KG1 (cell line): ENCODE results near the gene GGPS1.
"Not testable (repeated sequence)": the region's sequence is repeated elsewhere in the genome, so short reads cannot be mapped to it uniquely, and the experiment has no call there.

Source experiments
- DNase-seq: peaks from one replicate; lab custom pipeline; 2025; lab: John Stamatoyannopoulos, UW

The GGPS1 gene

DNA sequence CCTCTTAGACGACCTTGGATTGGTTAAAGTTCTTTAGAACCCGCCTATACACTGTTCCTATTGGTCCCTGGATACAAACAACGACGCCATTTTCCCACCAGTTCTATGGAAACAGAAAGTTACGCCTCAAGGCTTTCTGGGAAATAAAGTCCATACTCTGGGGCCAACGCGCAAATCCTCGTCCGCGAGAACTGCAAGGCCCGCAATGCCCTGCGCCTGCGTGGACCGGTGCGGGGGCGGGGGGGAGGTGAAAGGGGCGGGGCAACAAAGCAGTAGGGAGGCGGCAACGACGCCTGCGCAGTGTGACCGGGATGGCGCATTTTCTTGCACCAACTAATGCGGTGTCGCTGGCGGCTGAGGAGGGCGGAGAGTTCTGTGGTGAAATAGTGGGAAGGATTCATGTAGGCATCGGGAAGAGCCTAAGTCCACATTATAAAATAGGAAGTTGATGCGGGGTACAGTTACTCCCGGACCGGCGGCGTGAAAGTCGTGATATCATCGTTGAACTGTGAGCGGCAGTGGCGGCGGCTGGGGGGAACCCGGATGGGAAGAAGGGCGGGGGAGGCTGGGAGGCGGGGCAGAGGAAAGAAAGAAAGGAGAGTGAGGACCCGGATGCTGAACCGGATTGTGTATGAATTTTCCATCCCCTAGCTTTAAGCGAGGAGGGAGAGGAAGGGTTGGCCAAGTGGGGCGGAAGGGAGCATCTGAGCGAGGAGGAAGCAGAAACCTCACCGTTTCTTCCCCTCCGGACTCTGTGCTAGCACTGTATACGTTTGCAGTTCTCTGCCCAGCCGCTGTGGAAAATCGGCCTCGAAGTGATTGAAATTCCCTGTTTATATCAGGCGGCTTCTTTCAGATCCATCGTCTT, at the start of gene GGPS1:
Gene GGPS1, plus strand, starts transcription at position 300 of the 868 bp plus-strand sequence. CDS start 6,695 bp downstream, outside the sequence.
- DNase-seq: peak; percentile 99

DNA sequence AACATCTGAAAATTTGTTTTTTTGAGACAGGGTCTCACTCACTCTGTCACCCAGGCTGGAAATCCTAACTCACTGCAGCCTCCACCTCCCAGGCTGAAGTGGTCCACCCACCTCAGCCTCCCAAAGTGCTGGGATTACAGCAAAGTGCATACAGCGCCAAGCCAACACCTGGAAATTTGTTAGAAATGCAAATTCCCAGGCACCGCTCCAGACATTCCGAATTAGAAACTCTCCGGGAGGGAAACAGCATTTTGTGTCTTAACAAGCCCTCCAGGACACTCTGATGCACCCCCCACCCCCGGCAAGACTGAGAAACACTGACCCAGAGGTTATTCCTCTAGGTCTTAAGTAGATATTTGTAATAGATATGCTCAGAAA, 49.5 kb upstream of the GGPS1 start:
- DNase-seq: no peak

- no peak for DNase-seq
Measured at GRCh38 chr1:235279694-235280093, 48.7 kb upstream of the GGPS1 start.

DNA sequence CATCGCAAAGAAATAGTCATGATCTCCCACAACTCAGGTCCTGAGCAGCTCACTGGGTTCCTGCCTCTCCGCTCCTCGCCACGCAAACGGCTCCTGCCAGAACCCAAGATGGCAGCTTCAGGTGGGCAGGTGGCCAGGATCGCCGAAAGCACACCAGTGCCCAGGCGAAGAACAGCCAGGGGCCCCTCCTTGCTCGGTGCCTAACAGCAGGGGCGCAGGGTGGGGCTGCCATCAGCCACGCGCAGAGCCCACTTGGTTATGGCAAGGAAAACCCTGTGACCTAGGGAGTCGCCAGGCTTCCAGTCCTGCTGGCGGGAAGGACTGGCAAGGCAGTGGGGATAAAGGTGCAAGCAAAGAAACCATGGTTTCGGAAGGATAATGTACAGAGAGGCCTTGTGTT, 47.9 kb upstream of the GGPS1 start:
- DNase-seq: no peak

GRCh38 chr1:235283636-235284035, 44.7 kb upstream of the GGPS1 start:
- DNase-seq: not testable (repeated sequence)

DNA sequence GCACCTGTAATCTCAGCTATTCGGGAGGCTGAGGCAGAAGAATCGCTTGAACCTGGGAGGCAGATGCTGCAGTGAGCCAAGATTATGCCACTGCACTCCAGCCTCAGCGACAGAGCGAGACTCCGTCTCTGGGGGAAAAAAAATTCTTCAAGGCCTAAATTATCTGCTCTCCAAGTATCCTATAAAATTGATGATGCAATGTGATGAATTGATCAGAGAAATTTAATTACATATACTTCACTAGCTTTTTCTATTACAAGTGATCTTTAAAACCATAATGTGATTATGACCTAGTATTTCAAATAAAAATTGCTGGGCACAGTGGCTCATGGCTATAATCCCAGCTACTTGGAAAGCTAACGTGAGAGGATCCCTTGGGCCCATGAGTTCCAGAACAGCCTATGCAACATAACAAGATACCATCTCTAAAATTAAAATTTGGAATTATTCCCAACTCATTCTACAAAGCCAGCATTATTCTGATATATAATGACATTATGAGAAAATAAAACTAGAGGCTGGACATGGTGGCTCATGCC, 44.1 kb upstream of the GGPS1 start:
- DNase-seq: no peak

DNA sequence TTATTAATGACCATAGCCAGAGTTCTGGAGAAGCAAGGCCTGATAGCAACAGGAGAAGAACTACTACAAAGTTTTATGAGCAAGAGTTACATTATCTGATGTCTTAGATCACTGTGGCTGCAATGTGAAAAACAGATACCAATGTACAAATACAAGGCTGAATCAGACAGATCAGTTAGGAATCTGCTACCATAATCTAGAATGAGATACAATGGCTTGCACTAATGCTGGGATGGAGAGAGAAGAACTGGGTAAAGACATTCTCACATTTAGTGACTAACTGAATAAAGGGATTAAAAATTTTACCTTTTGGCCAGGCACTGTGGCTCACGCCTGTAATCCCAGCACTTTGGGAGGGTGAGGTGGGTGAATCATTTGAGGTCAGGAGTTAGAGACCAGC, 41.7 kb upstream of the GGPS1 start:
- no peak for DNase-seq

DNA sequence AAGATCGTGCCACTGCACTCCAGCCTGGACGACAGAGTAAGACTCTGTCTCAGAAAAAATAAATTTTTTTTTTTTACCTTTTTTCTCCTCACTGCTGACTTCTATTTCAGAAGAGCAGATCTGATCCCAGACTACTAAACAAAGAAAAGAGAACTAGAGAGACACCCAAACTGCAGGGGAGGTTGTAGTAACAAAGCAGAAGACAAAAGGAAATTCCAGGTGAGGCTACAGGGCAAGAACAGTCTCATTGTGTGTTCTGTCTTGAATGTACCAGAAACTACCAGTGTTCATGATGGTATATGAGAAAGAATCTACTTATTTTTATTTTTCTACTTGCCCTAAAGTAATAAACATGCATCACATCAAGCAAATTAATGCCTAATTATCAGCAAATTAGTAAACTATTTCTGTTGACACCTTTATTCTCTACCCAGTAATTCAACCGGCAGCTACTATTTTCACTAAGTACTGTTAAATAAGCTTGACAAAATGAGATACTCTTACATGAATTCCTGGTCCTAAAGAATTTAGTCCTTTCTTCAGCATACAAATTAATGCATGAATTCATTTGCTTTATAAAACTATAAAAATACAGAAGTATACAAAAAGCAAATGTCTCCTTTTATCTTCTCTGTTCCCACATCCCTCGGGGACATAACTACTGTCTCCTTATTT, 41.0 kb upstream of the GGPS1 start:
- DNase-seq: no peak

DNA sequence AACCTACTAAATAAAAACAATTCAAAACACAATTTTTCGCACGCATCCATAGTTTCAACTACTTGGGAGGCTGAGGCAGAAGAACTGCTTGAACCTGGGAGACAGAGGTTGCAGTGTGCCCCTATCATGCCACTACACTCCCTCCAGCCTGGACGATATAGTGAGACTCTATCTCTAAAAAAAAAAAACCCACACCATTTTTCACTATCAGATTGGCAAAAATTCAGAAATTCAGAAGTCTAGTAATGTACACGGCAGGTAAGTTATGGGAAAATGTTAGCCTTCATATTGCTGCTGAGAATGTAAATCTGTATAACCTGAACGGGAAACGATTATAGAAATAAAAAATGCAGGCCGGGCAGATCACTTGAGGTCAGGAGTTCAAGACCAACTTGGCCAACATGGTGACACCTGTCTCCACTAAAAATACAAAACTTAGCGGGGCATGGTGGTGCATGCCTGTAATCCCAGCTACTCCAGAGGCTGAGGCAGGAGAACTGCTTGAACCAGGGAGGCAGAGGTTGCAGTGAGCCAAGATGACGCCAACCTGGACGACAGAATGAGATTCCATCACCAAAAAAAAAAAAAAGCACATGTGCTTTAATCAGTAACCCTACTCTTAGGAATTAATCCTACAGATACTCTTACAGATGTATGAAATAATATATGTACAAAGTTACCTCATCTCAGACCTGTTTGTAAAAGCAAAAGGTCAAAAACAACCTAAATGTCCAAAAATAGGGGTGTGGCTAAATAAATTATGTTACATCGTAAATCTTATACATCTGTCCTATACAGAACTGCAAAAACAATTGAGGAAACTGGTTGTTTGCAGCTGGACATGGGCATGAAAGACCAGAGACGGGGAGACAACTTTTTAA, 38.3 kb upstream of the GGPS1 start:
- DNase-seq: no peak

- no peak for DNase-seq
Measured at GRCh38 chr1:235290740-235291502, 37.4 kb upstream of the GGPS1 start.

- no peak for DNase-seq
Measured at GRCh38 chr1:235291599-235292091, 36.7 kb upstream of the GGPS1 start.

DNA sequence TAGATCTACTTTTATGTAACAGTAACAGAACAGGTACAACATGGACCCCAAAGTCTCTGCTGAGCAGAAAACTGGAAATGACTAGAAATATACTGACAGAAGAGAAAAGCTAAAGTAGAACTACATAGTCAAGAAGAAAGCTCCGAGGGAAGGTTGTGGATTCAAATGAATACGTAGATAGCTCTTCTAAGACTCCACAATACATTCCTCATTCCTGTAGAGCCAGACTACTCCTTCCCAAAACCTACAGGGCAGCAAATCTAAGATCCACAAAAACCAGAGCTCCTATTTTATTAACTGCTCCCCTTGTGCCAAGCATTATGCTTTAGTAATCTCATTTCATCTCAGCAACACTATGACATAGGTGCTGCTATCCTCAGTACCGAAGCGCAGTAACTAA, 35.6 kb upstream of the GGPS1 start:
- DNase-seq: no peak

DNA sequence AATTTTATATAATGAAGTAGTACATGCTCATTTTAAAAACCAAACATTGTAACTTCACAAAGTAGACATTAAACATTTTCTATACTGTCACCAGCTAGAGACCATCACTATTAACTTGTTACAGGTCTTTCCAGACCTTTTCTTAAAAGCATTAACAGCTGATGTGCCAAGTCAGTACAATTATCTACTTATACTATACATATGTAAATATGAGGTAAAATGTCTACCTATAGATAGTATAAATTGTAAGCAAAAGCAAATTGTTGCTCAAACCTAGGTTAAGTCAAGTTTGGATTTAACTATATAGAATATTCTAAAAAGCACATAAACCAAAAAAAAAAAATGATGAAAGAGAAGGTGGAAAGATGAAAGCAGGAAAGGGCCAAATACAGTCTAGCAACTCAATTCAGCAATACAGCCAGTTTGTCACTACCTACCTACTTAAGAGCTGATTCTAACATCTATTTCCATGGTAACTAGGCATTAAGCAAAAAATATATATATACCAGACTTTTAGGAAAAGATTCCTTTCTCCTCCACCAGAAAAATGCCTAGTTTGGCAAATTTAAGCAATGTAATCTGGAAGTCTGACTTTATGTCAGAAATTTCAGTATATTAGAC, 34.9 kb upstream of the GGPS1 start:
- DNase-seq: no peak

- DNase-seq: no peak
Measured at GRCh38 chr1:235295902-235296350, 32.4 kb upstream of the GGPS1 start.

DNA sequence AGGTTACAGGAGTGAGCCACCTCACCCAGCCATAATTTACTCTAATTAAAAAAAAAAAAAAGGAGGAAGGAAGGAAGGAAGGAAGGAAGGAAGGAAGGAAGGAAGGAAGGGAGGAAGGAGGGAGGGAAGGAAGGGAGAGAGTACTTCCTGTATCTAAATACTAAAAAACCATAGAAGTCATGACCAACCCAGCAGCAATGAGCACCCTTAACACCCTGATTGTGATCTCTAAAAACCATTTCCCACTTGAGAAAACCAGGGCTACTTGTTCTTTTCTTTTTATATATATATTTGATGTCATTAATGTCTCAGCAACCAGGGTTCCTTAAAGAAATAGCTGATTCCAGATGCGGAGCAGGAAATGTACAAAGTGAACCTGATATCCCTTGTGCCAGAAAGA, 31.6 kb upstream of the GGPS1 start:
- no peak for DNase-seq

DNA sequence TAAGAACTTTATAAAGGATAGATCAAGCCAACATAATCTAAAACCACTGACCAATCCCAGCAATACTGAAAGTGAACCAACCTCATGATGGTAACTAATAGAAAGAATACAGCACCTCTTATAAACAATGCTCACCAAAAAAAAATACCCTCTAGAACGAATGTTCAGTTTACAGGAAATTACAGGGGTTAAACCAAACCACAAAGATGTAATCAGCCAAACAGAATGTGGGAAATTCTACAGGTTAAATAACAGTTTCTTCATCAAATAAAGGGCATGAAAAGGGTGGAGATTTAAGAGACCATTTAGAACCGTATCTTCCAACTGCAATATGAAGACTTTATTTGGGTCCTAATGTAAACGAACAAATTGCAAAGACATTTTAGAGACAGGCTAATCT, 30.8 kb upstream of the GGPS1 start:
- no peak for DNase-seq

- no peak for DNase-seq
Measured at GRCh38 chr1:235298758-235299157, 29.6 kb upstream of the GGPS1 start.

GRCh38 chr1:235299169-235299858, 29.1 kb upstream of the GGPS1 start:
- no peak for DNase-seq

- DNase-seq: no peak
Measured at GRCh38 chr1:235302143-235302542, 26.2 kb upstream of the GGPS1 start.
